HL-60 (cell line): ENCODE measurements around the gene ZCCHC24.

Experiments
- DNase-seq, 2 experiments: peaks; one replicate each; pipeline ENCODE4 v3.0.0-alpha.2; 2010 to 2020; ENCODE audit warnings: low read depth in 1 of 2, low spot score in 1 of 2
- H3K27ac ChIP-seq: fragments of 250-450 bp; sonication (Bioruptor Pico); replicated peaks from 2 replicates; pipeline ENCODE4 v1.5.1; 2020; ENCODE audit warnings: mild to moderate bottlenecking, moderate library complexity
- H3K27me3 ChIP-seq: fragments of 250-450 bp; sonication (Bioruptor Pico); 2 replicates; pipeline ENCODE4 v1.5.1; 2021; ENCODE audit warnings: mild to moderate bottlenecking, moderate library complexity; ENCODE audit not compliant: insufficient read depth, poor library complexity, severe bottlenecking
- H3K4me3 ChIP-seq: replicated peaks from 2 replicates; pipeline ENCODE4 v1.5.1; 2011; ENCODE audit warnings: mild to moderate bottlenecking, control low read depth, low read length; ENCODE audit not compliant: insufficient read depth
- GABPA ChIP-seq: IDR thresholded peaks from 2 replicates; pipeline ENCODE4 v1.6.1; 2012; ENCODE audit warnings: low read depth
- POLR2AphosphoS5 ChIP-seq: IDR thresholded peaks from 2 replicates; pipeline ENCODE4 v1.6.1; 2012; ENCODE audit warnings: low read depth
- SPI1 ChIP-seq: IDR thresholded peaks from 2 replicates; pipeline ENCODE4 v1.6.1; 2012; ENCODE audit warnings: low read depth, mild to moderate bottlenecking, borderline replicate concordance
- TF ChIP-seq, protein P1 (sequence below): IDR thresholded peaks from 2 replicates; pipeline ENCODE4 v1.6.1; 2012; ENCODE audit warnings: low read depth; ENCODE audit not compliant: insufficient replicate concordance
- TF ChIP-seq, protein P2 (sequence below): IDR thresholded peaks from one replicate; pipeline ENCODE4 v1.5.1; 2011; ENCODE audit warnings: low read length, control low read depth, inconsistent platforms; ENCODE audit not compliant: insufficient read depth

The ZCCHC24 gene

DNA sequence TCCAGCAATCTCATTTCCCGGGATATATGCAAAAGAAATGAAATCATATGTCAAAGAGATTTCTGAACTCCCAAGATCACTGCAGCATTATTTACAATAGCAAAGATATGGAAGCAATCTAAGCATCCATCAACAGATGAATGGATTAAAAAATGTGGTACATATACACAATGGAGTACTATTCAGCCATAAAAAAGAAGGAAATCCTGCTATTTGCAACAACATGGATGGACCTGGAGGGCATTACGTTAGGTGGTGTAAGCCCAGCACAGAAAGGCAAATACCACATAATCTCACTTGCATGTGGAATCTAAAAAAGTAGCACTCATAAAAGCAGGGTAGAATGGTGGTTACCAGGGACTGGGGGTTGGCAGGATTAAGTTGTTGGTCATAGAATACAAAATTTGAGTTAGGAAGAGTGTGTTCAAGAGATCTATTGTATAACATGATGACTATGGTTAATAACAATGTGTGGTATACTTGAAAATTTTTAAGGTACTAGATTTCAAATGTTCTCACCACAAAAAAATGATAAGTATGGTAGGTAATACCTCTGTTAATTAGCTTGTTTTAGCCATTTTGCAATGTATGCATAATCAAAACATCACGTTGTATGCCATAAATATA lies 34.0 kb upstream of the ZCCHC24 start:
- TF ChIP-seq POLR2AphosphoS5: no peak
- TF ChIP-seq, protein P1, sequence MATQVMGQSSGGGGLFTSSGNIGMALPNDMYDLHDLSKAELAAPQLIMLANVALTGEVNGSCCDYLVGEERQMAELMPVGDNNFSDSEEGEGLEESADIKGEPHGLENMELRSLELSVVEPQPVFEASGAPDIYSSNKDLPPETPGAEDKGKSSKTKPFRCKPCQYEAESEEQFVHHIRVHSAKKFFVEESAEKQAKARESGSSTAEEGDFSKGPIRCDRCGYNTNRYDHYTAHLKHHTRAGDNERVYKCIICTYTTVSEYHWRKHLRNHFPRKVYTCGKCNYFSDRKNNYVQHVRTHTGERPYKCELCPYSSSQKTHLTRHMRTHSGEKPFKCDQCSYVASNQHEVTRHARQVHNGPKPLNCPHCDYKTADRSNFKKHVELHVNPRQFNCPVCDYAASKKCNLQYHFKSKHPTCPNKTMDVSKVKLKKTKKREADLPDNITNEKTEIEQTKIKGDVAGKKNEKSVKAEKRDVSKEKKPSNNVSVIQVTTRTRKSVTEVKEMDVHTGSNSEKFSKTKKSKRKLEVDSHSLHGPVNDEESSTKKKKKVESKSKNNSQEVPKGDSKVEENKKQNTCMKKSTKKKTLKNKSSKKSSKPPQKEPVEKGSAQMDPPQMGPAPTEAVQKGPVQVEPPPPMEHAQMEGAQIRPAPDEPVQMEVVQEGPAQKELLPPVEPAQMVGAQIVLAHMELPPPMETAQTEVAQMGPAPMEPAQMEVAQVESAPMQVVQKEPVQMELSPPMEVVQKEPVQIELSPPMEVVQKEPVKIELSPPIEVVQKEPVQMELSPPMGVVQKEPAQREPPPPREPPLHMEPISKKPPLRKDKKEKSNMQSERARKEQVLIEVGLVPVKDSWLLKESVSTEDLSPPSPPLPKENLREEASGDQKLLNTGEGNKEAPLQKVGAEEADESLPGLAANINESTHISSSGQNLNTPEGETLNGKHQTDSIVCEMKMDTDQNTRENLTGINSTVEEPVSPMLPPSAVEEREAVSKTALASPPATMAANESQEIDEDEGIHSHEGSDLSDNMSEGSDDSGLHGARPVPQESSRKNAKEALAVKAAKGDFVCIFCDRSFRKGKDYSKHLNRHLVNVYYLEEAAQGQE: no peak
- TF ChIP-seq, protein P2, sequence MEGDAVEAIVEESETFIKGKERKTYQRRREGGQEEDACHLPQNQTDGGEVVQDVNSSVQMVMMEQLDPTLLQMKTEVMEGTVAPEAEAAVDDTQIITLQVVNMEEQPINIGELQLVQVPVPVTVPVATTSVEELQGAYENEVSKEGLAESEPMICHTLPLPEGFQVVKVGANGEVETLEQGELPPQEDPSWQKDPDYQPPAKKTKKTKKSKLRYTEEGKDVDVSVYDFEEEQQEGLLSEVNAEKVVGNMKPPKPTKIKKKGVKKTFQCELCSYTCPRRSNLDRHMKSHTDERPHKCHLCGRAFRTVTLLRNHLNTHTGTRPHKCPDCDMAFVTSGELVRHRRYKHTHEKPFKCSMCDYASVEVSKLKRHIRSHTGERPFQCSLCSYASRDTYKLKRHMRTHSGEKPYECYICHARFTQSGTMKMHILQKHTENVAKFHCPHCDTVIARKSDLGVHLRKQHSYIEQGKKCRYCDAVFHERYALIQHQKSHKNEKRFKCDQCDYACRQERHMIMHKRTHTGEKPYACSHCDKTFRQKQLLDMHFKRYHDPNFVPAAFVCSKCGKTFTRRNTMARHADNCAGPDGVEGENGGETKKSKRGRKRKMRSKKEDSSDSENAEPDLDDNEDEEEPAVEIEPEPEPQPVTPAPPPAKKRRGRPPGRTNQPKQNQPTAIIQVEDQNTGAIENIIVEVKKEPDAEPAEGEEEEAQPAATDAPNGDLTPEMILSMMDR: no peak
- TF ChIP-seq SPI1: no peak
- no peak for TF ChIP-seq GABPA
- no peak overlapping the region for H3K27ac ChIP-seq
- no peak for DNase-seq

DNA sequence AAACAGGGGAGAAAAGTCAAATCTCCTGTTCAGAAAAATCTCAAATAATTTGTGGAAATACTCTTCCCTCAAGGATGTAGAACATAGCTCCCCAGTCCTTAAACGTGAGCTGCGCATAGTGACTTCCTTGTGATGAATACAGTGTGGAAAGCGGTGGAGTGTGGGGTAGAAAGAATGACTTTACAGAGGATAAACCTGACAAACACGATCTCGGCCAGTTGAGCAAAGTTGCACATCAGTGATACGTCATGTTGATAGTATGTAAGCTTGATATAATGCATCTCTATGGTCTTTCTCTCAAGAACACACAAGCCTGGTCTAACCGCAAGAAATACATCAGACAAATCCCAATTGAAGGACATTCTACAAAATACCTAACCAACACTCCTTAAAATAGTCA lies 32.0 kb upstream of the ZCCHC24 start:
- Histone ChIP-seq H3K27ac (no peak overlapping the region), H3K4me3 (no peak overlapping the region), H3K27me3 (no peaks in the 10 kb centered on the region)
- DNase-seq: no peak
- TF ChIP-seq GABPA (no peak), POLR2AphosphoS5 (no peak)
- TF ChIP-seq, protein P1: no peak

More for the DNA sequence above, 34.0 kb upstream of the ZCCHC24 start:
- Histone ChIP-seq H3K4me3 (no peak overlapping the region), H3K27me3 (no peaks in the 10 kb centered on the region)

DNA sequence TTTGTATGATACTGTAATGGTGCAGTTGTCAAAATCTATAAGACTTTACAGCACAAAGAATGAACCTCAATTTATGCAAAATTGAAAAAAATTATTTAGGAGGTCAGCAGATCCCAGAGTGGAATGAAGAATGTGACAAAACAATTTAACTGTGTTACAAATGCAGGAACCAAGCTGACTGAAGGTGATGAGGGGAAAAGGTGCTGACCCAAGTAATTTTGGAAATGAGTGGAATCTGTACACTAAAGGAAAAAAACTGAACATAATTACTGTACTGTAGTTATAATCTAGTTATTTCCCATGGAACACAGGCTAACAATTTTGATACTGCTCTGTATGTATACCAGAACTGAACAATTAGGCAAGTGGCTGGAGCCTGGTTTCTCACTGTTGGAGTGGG lies 31.2 kb upstream of the ZCCHC24 start:
- TF ChIP-seq POLR2AphosphoS5 (no peak), GABPA (no peak), SPI1 (no peak)
- TF ChIP-seq, protein P1: no peak
- TF ChIP-seq, protein P2: no peak
- Histone ChIP-seq H3K27me3 (no peaks in the 10 kb centered on the region), H3K4me3 (no peak overlapping the region), H3K27ac (no peak overlapping the region)
- no peak for DNase-seq
